Fibroblast of mammary gland (primary cell): ENCODE data around the gene MEOX2.

Source experiments
- DNase-seq: peaks from one replicate; pipeline ENCODE4 v3.0.0-alpha.2; 2010; ENCODE audit warnings: low read depth
- H3K4me3 ChIP-seq: 2 replicates; pipeline ENCODE4 v1.5.1; 2011; ENCODE audit warnings: low read depth, mild to moderate bottlenecking, low read length, moderate library complexity; ENCODE audit not compliant: control insufficient read depth
- TF ChIP-seq, protein P1 (sequence below): conservative IDR thresholded peaks from 2 replicates; pipeline ENCODE4 v1.5.1; 2011; ENCODE audit warnings: low read depth, low read length, inconsistent platforms; ENCODE audit not compliant: control insufficient read depth, insufficient read depth

MEOX2 gene

DNA sequence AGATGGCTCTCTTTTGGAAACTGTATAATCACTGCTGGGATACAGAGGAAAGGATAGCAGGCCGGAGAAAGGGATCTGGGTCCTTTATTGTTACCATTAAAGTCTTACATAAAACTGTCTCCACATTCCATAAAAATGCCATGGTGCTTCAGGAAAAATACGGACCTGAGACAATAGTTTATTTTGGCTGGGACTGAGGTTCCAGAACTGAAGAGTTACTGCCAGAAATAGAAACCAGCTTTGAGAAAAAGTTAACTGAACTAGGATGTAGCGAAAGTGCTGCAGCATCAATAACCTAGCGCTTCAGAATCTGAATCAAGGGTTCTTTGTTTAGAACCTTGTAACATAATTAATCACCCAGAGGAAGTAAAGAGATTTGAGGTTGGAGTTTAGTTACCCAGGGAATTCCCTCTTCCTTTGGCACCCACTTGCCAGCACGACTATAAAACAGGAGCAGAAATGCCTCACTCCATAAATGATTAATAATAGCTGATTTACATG, 38.0 kb downstream of the MEOX2 start:
- DNase-seq: no peak
- no peak overlapping the region for H3K4me3 ChIP-seq
- TF ChIP-seq, protein P1, sequence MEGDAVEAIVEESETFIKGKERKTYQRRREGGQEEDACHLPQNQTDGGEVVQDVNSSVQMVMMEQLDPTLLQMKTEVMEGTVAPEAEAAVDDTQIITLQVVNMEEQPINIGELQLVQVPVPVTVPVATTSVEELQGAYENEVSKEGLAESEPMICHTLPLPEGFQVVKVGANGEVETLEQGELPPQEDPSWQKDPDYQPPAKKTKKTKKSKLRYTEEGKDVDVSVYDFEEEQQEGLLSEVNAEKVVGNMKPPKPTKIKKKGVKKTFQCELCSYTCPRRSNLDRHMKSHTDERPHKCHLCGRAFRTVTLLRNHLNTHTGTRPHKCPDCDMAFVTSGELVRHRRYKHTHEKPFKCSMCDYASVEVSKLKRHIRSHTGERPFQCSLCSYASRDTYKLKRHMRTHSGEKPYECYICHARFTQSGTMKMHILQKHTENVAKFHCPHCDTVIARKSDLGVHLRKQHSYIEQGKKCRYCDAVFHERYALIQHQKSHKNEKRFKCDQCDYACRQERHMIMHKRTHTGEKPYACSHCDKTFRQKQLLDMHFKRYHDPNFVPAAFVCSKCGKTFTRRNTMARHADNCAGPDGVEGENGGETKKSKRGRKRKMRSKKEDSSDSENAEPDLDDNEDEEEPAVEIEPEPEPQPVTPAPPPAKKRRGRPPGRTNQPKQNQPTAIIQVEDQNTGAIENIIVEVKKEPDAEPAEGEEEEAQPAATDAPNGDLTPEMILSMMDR: no peak

DNA sequence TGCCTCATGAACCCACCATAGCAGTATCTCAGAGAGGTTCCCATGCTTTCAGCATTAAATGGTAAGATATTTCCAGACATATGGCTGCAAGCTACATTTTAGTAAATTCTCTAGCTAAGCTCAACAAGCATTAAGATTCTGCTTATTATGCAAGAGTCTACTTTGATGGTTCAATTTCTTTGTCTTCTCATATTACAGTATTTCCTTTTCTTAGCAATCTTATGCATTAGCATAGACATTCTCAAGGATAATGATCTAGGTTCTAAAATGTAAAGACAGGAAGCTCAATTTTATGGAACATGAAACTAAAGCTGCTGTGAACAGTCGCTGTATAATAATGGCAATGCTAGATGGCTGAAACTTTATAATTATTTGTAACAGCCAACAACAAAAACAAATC, 39.2 kb downstream of the MEOX2 start:
- TF ChIP-seq, protein P1: no peak
- no peak overlapping the region for H3K4me3 ChIP-seq
- DNase-seq: no peak

DNA sequence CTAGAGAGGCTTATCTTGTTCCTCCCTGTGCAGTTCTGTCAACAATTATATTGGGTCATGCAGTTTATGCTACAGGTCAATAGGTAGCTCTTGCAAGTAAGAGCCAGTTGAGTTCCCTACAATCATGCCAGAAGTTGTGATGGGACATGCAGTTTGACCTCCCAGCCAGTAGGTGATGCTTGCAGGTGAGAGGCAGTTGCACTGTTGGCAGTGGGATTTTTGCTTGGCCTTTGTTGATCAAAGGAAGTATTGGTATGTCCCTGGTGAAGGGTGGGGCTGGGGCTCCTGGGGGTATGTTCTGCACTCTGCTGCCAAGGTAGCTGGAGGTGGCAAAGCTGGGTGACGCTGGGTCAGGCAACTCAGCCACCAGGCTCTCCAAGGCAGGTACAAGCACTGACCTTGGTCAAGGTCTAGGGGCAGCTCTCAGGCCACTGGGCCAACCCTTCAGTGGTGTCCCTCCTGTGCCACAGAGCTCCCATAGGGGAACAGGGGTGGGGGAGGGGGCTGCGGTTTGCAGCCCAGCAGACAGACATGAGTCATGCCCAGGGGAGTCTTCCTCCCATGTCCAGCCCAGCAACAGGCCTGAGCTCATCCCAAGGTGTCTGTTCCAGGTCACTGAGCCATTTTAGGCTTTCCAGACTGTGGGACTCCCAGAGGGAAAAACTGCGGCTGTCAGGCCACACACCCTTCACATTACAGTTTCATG, 43.3 kb downstream of the MEOX2 start:
- no peak overlapping the region for H3K4me3 ChIP-seq
- TF ChIP-seq, protein P1: no peak
- no peak for DNase-seq

DNA sequence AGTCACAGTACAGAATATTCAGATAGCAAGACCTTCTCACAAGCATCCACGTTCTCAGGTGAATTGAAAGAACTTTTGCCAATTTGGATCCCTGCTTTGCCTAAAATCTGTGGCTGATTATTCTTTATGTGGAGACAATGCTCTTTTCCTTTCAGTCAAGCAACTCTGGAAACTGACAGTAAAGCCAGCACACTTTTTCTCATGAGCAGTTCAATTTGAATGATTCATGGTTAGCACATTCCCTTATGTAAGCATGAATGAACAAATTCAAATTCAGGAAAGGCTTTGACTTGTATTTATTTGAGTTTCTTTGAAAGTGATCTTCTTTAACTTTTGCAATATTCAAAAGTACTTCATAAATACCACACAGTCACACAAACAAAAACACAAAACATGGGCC, 57.6 kb downstream of the MEOX2 start:
- H3K4me3 ChIP-seq: no peak overlapping the region
- TF ChIP-seq, protein P1: no peak
- DNase-seq: peak; percentile 37

DNA sequence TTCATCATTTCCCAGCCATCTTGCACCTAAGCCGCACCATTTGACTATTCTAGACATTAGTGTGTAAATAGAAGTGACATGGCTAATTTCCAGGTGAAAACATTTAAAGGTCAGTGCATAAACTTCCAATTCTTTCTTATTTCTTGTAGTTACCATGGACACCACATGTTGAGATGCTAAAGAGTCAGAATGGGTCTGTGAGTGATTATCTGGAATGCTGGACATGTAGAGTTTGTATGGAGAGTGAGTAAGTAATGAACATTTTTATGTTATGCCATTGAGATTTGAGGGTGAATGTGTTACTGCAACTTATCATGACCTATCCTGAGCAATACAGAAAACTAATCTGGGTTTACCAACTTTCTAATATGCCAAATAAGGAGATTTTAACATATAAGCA, 60.4 kb downstream of the MEOX2 start:
- no peak for DNase-seq
- TF ChIP-seq, protein P1: no peak
- H3K4me3 ChIP-seq: no peak overlapping the region

DNA sequence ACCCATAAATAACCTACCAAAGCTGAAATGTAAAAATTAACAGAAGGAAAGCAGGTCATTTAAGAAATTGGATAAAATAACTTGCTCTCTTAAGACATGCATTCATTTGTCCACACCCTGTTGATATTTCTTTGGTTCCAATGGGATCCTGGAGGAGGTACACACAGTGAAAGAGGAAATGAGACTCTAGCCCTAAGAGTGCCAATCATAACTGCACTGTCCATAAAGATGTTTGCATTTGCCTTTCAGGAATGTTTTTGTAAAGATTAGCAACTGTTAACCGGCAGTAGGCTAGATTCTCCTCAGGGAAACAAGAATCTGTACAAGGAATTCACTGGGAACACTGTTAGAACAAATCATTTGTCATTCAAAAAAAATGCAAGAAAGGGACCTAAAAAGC, 61.0 kb downstream of the MEOX2 start:
- no peak overlapping the region for H3K4me3 ChIP-seq
- TF ChIP-seq, protein P1: no peak
- DNase-seq: no peak
